ENCODE measurements around the gene INSC.

The INSC gene

DNA sequence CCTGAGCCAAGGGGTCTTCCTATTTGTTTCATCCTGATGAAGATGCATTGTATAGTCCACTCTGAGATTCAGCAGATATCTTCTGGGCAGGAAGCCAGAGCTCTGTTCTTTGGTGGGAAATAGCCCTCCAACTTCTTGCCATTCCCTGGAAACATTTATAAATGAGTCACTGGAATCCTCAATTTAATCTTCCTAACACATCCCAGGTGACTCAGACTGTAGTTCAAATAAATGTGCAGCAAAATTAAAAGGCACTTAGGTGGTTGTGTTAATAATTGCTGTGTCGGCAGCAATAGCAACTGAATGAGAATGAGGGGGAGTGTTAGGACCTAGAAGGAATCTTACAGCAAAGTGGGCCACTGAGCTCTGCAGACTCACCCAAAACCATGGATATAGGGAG, 108.6 kb downstream of the INSC start:
- DNase-seq (ENCODE audit: low spot score): no peak

DNA sequence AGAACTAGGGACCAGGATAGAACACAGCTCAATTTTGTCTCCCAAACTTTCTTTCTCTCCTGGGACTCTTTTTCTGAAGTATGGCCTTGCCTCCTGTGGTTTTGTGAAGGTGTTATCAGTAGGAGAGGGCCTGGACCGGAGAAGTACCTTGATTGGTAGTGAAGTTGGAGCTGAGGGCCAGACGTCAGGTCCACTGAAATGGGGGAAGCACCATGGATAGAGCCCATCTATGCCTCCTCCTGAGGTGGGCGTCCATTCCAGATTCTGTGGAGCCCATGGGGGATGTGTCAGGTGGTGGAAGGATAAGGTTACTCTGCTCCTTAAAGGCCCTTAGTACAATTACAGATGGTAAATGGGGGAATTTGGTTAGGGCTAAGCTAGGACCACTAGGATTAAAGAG, 109.7 kb downstream of the INSC start:
- DNase-seq (ENCODE audit: low spot score): no peak

DNA sequence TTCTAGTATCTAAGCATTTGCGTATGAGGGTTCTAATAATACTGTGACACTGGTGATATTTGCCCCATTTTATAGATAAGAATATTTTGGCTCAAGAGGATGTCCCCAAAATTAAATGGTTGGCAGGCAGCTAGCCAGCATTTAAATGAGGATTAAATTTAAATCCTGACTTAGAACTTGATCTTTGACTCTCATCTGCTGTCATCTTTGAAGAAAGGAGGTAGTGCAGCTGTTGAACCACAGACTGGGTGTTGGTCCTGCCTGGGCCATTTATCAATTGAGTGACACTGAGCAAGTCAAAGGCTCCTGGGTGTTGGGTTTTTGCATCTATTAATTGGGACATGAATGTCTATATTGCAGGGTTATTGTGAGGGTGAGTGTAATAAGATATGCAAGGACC, 112.3 kb downstream of the INSC start:
- DNase-seq (ENCODE audit: low spot score): no peak

DNA sequence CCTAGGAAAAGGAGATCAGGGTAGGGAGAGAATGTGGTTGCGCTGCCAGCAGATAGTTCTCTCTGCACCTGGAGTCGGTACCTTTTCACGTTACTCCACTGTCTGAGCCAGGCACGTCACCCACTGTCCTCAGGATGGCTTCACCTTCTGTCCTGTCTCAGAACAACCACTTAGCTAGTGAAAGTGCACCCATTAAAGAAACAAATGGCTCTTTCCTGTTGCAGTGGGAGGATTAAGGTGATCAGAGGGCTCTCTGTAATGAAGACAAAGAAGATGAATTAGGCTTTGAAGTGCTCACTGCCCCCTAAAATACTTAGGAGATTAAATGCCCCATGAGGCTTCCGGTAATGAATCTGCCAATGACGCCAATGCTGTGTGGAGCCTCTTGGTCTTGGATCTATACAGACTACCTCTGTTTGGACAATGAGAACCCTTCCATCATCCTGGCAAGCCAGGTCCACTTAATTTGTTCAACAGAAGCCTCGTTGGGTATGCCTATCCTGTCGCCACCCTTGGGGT, 113.7 kb downstream of the INSC start:
- no peak for DNase-seq (ENCODE audit: low spot score)

DNA sequence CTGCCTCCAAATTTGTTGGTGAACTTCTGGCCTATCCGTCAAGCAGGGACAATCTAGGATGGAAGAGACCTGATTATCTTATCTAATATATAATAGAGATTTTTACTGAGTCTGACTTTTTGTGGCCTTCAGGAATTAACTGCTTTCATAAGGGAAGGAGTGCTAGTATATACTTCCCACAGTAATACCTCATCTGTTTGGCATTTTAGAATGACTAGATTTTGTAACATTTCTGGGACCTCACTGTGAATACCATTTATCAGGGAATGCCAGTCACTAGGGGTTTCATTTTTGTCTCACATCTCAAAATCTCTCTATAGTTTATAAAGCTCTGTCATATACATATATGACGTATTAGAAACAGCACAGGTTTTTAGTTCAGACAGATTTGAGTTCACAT, 114.3 kb downstream of the INSC start:
- no peak for DNase-seq (ENCODE audit: low spot score)

DNA sequence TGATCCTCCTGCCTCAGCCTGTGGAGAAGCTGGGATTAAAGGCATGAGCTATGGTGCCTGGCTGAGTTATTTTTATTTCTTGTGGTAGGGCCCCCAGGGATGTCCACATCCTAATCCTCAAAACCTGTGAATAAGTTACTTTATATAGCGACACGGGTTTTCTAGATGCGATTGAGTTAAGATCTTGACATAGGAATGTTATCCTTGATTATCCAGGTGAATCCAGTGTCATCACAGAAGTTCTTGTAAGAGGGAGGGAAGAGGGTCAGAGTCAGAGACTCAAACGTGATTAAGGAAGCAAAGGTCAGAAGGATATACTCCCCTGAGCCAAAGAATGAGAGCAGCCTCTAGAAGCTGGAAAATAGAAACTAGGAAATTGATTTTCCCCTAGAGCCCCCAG, 117.8 kb downstream of the INSC start:
- no peak for DNase-seq (ENCODE audit: low spot score)

DNA sequence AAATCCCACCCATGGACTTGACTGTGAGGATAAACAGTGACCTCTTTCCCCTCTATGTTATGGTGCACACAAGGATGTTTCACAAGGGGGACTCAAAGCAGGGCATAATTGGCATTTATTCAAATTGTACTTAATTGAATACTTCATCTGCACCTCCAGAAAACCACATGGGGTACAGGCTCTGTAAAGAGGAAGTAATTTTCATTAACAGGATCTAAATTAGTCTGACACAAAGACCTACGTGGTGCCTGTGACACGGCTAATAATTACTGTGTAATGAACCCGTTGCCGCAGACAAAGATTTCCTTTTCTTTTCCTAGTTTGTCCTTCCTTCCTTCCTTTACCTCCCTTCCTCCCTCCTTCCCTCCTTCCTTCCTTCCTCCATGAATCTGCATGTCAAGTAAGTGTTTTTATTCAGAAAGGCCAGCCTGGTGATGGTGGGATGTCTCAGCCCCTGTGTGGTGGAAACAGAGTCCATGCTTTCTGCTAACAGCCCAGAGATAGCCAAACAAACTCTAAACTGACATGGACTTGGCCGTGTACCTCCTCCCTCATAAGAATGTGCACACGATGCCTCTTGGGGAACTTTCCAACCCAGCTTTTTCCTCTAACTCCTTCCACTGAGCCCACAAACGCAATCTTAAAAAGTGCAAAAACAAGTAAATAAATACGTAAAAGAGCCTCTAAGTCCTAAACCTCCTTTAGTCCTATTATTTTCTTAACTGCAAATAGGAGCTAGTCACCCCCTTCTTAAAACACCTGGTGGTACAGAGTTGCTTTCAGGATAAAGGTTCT, 118.8 kb downstream of the INSC start:
- DNase-seq (ENCODE audit: low spot score): no peak

DNA sequence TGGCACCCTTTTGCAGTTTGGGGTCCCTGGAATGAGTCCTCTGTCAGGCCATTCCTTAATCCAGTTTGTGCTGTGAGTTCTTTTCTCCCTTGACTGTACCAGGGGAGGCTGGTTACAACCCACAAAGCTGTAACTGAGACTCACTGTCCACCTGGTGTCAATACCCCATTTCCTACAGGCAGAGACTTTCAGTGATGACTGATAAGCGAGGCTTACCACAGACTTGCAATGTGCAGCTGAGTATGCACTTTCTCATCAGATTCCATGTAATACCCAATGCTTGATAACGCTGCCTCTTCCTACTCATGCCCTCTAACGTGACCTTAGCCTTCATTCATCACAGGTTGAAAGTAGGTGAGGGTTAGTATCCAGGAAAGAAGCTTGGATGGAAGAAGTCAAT, 120.1 kb downstream of the INSC start:
- DNase-seq (ENCODE audit: low spot score): no peak

DNA sequence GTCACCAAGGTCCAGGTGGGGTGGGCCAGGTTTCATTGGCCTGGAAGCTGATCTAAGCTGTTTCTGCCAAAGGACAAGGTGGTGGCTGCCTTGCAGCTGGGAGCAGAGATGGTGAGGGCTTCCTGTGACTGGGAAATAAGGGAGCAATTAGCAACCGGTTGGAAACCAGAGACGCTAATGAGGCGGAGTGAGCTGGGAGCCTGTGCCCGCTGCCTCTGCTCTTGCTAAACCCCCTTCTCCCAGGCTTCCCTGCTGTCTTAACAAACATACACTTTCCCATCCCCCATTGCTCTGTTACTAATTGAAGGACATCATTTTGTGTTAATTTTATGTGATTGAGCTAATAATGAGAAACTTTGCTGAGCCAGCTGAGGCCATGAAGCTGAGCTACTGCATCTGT, 121.8 kb downstream of the INSC start:
- DNase-seq (ENCODE audit: low spot score): no peak

DNA sequence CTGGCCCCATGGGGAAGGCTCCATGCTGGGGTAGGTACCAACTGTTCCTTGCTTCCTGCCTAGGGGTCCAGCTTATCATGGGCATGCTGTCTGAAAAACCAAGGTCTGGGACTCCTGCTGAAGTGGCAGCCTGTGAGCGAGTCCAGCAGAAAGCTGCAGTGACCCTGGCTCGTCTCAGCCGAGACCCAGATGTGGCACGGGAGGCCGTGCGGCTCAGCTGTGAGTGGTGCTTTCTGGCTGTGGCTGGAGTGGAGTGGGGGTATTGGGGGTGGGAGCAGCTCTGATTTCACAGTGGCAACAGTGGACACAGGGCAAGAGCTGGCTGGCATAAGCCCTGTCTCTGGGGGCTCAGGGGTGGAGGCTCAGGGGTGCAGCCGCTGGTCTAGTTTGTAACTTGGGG, 124.1 kb downstream of the INSC start:
- no peak for DNase-seq (ENCODE audit: low spot score)

DNA sequence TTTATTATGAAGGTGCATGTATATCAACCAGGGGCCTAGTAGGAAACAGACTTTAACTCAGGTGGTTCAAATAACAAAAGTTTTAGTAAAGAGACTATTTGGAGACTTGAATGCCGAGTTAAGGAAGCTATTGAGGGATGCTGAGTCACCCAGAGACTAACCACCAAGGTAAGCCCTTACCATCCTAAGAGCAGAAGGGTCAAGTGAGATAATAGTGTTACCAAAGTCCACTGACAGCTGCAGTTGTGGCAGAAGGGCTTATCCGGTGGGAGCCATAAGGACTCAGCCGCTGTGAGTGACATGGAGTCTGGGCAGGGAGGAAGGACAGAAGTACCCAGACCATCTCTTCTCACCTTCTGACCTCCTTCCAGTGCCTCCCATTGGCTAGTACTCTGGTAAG, 134.0 kb downstream of the INSC start:
- no peak for DNase-seq (ENCODE audit: low spot score)

DNA sequence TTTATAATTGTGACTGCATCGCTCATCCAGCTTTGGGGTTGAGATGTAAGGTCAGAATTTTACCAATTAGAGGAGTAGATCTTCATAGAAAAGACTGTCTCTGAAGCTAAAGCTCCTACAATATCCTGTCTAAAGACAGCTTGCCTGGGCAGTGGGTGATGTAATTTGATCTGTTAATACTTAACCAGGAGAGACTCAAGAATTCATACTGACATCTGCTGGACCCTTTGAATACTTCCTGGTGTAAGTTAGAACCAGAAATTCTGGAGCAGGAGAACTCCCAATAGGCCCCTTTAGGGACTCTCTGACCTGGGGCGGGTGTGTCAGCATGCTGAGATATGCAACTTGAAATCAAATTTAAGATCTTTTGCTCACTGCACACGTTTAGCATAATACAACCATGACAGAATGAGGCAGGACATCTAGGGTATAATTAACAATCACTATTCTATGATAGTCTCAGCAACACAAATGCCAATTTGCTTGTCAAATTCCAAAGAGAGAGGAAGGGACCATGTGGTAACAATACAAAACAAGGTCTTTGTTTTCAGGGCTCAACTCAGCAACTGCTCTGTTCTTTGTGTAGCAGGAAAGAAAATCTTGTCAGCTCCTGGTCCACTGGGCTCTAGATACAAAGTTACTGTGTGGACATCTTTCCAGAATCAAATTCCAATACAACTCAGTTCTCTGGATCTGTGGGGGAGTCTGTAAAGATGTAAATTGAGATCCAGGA, 143.9 kb downstream of the INSC start:
- DNase-seq (ENCODE audit: low spot score): no peak

DNA sequence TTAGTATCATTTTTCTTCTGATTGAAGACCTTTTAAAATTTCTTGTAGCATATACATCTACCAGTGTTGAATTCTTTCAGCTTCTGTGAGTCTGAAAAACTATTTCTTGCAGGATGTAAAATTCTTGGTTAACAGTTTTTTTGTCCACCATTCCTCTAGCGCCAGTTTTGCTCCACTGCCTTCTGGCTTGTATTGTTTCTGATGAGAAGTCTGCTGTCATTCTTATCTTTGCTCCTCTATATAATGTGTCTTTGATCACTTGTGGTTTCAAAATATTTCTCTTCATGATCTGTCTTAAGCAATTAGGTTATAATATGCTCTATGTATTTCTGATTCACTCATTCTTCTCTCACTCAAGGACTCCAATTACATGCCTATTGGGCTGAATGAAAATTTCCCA, 152.3 kb downstream of the INSC start:
- DNase-seq (ENCODE audit: low spot score): no peak

DNA sequence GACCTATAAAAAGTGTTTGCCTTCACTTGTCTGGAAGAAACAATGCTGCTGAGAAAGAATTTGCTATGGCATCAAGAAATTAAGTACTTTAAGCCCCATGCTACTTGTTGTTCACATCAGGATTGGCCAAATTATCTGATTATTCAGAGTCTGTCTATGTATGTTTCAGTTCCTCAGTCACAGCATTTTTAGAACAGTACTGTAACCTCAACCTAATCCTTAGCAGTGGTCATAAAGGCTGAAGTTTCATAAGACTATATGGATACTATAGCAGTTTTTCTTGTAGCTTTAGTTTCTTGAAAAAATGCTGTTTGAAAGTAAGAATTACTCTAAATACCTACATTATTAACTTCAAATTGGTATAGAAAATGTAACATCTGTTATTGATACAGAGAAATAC, 153.9 kb downstream of the INSC start:
- no peak for DNase-seq (ENCODE audit: low spot score)

DNA sequence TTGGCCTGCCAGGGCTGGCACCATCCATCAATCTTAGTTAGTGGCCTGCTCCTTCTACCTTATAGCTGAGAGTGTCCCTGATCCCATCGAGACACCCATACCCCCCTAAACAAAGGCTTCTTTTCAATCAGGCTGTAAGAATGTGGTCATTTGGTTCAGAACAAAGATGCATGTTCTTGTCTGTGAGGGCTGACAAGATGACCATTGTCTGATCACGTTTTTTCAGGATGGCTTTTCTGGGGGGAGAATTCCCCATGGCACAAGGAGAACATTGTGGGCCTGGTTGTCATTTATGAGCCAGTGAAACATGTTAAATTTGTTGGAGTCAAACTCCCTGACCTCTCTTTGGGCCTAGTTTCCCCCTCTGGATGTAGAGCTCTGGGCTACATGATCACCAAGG, 160.4 kb downstream of the INSC start:
- DNase-seq (ENCODE audit: low spot score): no peak

DNA sequence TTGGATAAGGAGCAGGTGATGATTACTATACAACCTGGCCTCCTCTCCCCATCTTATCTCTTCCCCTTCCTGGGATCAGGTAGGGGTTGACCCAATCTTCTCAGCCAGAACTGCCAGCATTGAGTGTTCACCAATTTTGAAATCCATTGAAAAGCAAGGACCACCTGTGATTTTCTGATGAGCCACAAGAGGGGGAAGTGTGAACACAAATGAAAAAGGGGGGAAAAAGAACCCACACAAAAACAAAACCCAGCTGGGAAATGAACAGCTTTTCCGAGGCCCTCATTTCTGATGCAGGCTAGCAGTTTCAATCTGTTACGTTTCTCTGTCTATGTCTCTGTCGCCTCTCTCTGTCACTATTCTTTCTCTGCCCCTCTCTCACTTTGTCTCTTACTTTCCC, 161.9 kb downstream of the INSC start:
- DNase-seq (ENCODE audit: low spot score): no peak

DNA sequence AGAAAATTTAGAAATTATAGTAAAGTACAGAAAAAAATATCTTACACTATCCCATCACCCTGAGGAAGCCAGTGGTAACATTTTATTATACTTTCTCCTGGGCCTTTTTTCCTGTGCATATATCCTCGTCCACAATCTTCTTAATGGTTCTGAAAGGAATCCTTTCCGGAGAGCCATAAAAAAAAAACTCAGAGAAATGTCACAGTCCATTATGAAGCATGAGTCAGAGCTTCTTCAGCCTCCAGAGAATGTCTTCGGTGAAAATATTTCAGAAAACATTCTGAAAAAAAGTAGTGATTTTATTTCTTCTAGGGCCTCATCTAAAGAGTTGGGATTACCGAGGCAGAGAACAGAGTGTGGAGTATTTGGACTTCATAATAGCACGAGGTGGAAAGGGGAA, 163.4 kb downstream of the INSC start:
- no peak for DNase-seq (ENCODE audit: low spot score)

DNA sequence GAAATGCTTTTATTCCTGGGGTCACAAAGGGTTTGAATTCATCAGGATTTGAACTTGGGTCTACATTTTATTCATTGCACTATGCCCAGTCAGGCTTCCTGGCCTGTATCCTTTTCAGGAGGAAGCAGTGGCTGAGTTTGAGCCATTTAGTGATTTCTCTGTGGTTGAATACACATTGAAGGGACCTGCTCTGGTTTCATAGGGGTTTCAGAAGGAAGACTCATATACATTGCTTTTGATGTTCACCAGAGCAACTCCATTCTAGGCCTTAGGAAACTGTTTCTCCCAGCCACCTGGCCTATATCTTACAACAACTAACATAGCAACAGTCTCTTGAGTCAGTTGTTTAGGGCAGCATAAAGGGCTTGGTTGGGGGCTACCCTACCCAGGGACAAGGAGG, 165.7 kb downstream of the INSC start:
- DNase-seq (ENCODE audit: low spot score): no peak

DNA sequence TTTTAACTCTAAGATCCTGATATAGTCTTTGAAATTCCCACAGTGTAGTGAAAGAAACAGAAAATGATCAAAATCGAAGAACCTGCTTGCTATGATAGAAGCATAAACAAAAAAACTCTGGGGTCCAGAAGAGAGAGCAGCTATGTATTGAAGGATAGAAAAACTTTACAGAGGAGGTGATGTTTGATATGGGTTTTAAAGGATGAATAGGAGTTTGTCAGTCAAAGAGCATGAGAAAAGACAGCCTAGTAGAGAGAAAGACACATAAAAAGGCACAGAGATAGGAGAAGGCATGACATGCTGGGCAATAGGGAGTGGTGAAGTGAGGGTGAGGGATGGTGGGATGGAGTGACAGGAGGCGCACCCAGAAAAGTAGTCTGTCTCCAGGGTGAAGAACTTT, 168.0 kb downstream of the INSC start:
- DNase-seq (ENCODE audit: low spot score): no peak

DNA sequence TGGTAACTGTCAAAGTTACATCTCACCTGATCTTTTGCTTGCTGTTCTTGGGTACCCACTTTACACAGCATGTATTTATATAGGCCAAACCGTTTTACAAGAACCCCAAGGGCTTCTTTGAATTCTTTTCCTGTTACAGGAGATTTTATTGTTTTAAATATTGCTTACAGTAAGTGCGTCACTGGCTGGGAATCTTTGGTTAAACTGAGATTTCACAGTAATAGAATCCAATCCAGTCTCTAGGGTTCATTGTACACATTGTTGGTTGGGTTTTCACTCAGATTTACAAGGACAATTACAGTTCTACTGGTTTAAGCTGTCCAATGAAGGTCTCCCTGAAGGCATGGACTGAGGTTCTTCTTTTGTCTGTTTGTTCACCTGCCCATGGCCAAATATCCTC, 171.7 kb downstream of the INSC start:
- no peak for DNase-seq (ENCODE audit: low spot score)

DNA sequence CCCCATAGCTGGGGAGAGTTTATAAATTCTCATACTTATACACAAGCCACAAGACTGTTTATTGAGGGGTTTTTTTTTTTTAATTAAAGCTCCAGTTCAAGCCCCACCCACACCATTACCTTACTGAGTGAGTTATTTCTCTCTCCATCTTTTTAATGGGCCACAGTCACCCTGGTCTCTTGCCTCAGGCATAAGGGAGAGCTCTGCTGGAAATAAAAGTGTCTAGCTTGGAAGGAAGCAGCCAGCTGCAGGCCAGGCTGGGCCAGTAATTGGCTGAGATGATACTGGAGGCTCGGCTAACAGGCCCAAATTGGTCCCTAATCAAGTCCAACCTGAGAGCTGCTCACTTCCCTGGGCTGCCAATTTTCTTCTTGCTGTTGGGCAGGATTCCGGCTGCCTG, 174.1 kb downstream of the INSC start:
- DNase-seq (ENCODE audit: low spot score): no peak

DNA sequence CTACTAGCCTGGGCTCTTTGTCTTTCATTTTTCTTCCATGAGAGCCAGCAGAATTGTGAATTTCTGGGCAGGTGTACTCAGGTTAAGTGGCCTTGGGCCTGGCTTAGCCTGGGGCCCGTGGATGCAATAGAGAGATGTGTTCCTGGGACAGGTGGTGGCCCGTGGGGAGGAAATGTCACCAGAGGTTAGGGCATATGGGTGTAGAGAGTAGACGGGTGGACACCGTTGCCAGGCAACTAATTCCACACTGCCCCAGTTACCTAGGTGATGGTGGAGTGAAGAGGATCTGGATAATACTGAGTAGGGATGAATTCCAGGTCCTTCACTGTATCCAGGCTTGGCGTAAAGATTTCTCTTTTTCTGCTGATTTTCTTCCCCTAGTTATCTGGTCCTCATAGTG, 175.0 kb downstream of the INSC start:
- no peak for DNase-seq (ENCODE audit: low spot score)

DNA sequence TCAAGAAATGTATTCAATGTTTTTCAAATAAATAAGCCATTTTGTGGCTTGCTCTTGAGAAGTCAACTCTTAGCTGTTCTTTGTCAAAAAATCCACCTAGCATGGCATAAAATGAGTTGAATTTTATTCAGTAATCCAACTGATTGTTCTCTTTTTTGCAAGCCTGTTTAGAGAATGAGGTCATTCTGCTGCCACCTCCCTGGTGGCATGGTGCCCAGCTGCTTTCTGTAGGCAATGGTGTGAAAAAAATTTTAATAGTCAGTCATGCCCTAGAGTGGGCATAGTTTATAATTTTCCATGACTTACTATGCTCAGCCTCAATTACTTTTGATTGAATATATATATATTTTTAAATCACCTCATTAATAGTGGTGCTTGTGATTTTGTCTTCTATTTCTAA, 177.2 kb downstream of the INSC start:
- no peak for DNase-seq (ENCODE audit: low spot score)

Data from hematopoietic multipotent progenitor cell treated with erythropoietin and hydrocortisone succinate and interleukin-3 and kit ligand, for 17 days (in vitro differentiated cells).